C4-2B (cell line): ENCODE results near the gene MBD3L4.
"Not testable (repeated sequence)": the region's sequence is repeated elsewhere in the genome, so short reads cannot be mapped to it uniquely, and the experiment has no call there.

ENCODE experiments used
- CTCF ChIP-seq: fragments of 450-650 bp; conservative IDR thresholded peaks from 2 replicates; pipeline ENCODE4 v1.5.1; 2017; ENCODE audit warnings: mild to moderate bottlenecking
- ZFX ChIP-seq: fragments of 450-650 bp; IDR thresholded peaks from 2 replicates; pipeline ENCODE4 v1.6.1; 2017

- not testable (repeated sequence) for TF ChIP-seq CTCF, ZFX
Observed at GRCh38 chr19:7041563-7041962, 1.6 kb upstream of the MBD3L4 start.
